CD14-positive monocyte (primary cell): ENCODE measurements around the gene PITPNB. TPM values are rescaled to one million over a fixed set of nuclear protein-coding genes. Genes with fewer than 3 reads are reported as not detected.

ENCODE experiments used
- DNase-seq, 3 donors: peaks; one replicate each; pipeline ENCODE4 v3.0.0-alpha.2; 2011 to 2022
- H2AFZ ChIP-seq: 2 replicates; pipeline ENCODE4 v1.6.0; 2012; ENCODE audit warnings: mild to moderate bottlenecking, low read depth, low read length, inconsistent platforms; ENCODE audit not compliant: insufficient read depth, poor library complexity, severe bottlenecking
- H3K27ac ChIP-seq, 2 donors: 1 replicate in 1 of 2; 2 replicates in 1 of 2; pipeline ENCODE4 v1.5.1; 2012 to 2013; ENCODE audit warnings: low read length in 2 of 2, control low read depth in 1 of 2, inconsistent platforms in 1 of 2, low read depth in 1 of 2, mild to moderate bottlenecking in 1 of 2
- H3K27me3 ChIP-seq, 2 donors: one replicate each; pipeline versions ENCODE4 v1.6.0 to v1.6.1; 2011 to 2013; ENCODE audit warnings: low read length in 2 of 2; ENCODE audit not compliant: control insufficient read depth in 2 of 2, insufficient read depth in 2 of 2
- H3K36me3 ChIP-seq, 2 donors: replicated peaks in 1 of 2; 1 replicate in 1 of 2; 2 replicates in 1 of 2; pipeline versions ENCODE4 v1.5.1 to v1.6.1; 2012 to 2013; ENCODE audit warnings: low read length in 2 of 2, control low read depth in 1 of 2, inconsistent platforms in 1 of 2, mild to moderate bottlenecking in 1 of 2; ENCODE audit not compliant: insufficient read depth in 2 of 2, control insufficient read depth in 1 of 2
- H3K4me1 ChIP-seq, 2 donors: 1 replicate in 1 of 2; 2 replicates in 1 of 2; pipeline versions ENCODE4 v1.5.1 to v1.6.1; 2012 to 2013; ENCODE audit warnings: low read length in 2 of 2, control low read depth in 1 of 2, inconsistent platforms in 1 of 2, mild to moderate bottlenecking in 1 of 2, moderate library complexity in 1 of 2; ENCODE audit not compliant: insufficient read depth in 2 of 2, control insufficient read depth in 1 of 2
- H3K4me2 ChIP-seq: replicated peaks from 2 replicates; pipeline ENCODE3; 2012; ENCODE audit warnings: low read length, moderate library complexity, mild to moderate bottlenecking; ENCODE audit not compliant: poor library complexity, severe bottlenecking; ENCODE audit errors: extremely low read depth
- H3K4me3 ChIP-seq, 3 experiments: fragments of 200-600 bp in 1 of 3; sonication (generic) in 1 of 3; replicated peaks in 1 of 3; 1 replicate in 2 of 3; 2 replicates in 1 of 3; pipeline ENCODE4 v1.5.1; 2011 to 2013; ENCODE audit warnings: low read length in 3 of 3, mild to moderate bottlenecking in 3 of 3, control low read depth in 2 of 3, low read depth in 2 of 3, inconsistent platforms in 1 of 3, moderate library complexity in 1 of 3
- H3K79me2 ChIP-seq: 2 replicates; pipeline ENCODE4 v1.6.0; 2012; ENCODE audit warnings: mild to moderate bottlenecking, control low read depth, inconsistent platforms, low read length, moderate library complexity; ENCODE audit not compliant: insufficient read depth
- H3K9ac ChIP-seq: 2 replicates; pipeline ENCODE4 v1.6.0; 2017; ENCODE audit warnings: low read length, mild to moderate bottlenecking; ENCODE audit not compliant: insufficient read depth, poor library complexity, severe bottlenecking
- H3K9me3 ChIP-seq, 2 donors: replicated peaks in 1 of 2; 1 replicate in 1 of 2; 2 replicates in 1 of 2; pipeline versions ENCODE4 v1.5.1 to v1.6.1; 2012 to 2013; ENCODE audit warnings: low read length in 2 of 2, control low read depth in 1 of 2; ENCODE audit not compliant: control insufficient read depth in 1 of 2, insufficient read depth in 1 of 2
- H4K20me1 ChIP-seq: 2 replicates; pipeline ENCODE4 v1.6.0; 2012; ENCODE audit warnings: mild to moderate bottlenecking, low read length, control low read depth, moderate library complexity; ENCODE audit not compliant: insufficient read depth
- H3K27ac Mint-ChIP-seq, 7 donors: one replicate each; pipeline ENCODE4 v1.8.0; 2020; ENCODE audit warnings: mild to moderate bottlenecking in 7 of 7, mixed read lengths in 7 of 7, moderate library complexity in 6 of 7, inconsistent platforms in 2 of 7
- H3K27me3 Mint-ChIP-seq, 3 donors: one replicate each; pipeline ENCODE4 v1.8.0; 2021 to 2022; ENCODE audit warnings: low read depth in 3 of 3, mild to moderate bottlenecking in 3 of 3, mixed read lengths in 3 of 3, moderate library complexity in 3 of 3, inconsistent platforms in 1 of 3
- H3K36me3 Mint-ChIP-seq, 2 donors: one replicate each; pipeline ENCODE4 v1.8.0; 2020; ENCODE audit warnings: mixed read lengths in 2 of 2, inconsistent platforms in 1 of 2, mild to moderate bottlenecking in 1 of 2
- H3K4me1 Mint-ChIP-seq: one replicate; pipeline ENCODE4 v1.8.0; 2020; ENCODE audit warnings: mild to moderate bottlenecking, mixed read lengths
- H3K4me3 Mint-ChIP-seq, 2 donors: one replicate each; pipeline ENCODE4 v1.8.0; 2020; ENCODE audit warnings: mild to moderate bottlenecking in 2 of 2, mixed read lengths in 2 of 2, moderate library complexity in 1 of 2
- H3K9me3 Mint-ChIP-seq, 7 donors: one replicate each; pipeline ENCODE4 v1.8.0; 2020 to 2022; ENCODE audit warnings: mixed read lengths in 7 of 7, mild to moderate bottlenecking in 6 of 7, moderate library complexity in 6 of 7, inconsistent platforms in 2 of 7
- WGBS: methylation state at CpG from one replicate; pipeline ENCODE4 v1.1.5; 2013; ENCODE audit warnings: missing lambda C conversion rate; ENCODE audit not compliant: insufficient coverage; 5-methylcytosine and 5-hydroxymethylcytosine counted together
- intact Hi-C, 2 donors: fragments of 100-400 bp; cut with micrococcal nuclease; formaldehyde crosslinking; loops; one replicate each; pipeline versions ENCODE4 v1.15.0 to v1.15.1; 2023
- polyA plus RNA-seq, 3 donors: library from polyadenylated mRNA; depleted of rRNA in 1 of 3; unstranded in 2 of 3; stranded (reverse) in 1 of 3; fragments of 300-500 nt in 2 of 3; fragments of >200 nt in 1 of 3; fragmentation: Illumina TruSeq in 2 of 3; gene quantifications; 1 replicate in 2 of 3; 2 replicates in 1 of 3; pipeline ENCODE4 v1.2.3, GENCODE V29; 2012 to 2021
- TF ChIP-seq, protein P1 (sequence below): fragments of 200-600 bp; IDR thresholded peaks from one replicate; pipeline ENCODE4 v1.8.0; 2022; ENCODE audit warnings: antibody characterized with exemption, mild to moderate bottlenecking

Gene PITPNB
- polyA plus RNA-seq, 3 donors, result 19.2 to 29.1 (median 25.2) TPM

DNA sequence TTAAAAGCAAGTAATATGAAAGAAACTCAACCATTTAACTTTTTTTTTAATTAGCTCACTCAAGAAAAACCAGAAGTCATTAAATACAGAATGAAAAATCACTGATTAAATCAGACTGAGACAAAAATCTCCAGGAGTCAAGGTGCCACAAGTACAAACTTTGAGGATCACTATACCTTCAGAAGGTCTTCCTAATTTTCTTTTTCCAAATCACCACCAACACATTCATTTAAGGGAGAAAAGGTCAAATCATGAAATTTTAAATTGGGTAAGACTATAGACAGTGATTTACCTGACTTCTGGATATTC lies 32.3 kb downstream of the PITPNB start:
- peaks cover 64 to 71% of the 10 kb centered on the region in 2 donors for H3K36me3 Mint-ChIP-seq
- Histone ChIP-seq H3K9ac (no peak overlapping the region), H3K27ac (no peak overlapping the region), H3K4me2 (no peak overlapping the region), H3K79me2 (no peaks in the 10 kb centered on the region), H4K20me1 (no peaks in the 10 kb centered on the region), H3K4me3 (no peak overlapping the region), H3K9me3 (no peaks in the 10 kb centered on the region), H3K27me3 (no peaks in the 10 kb centered on the region), H3K36me3 (peaks cover 59 to 96% of the 10 kb centered on the region in 2 donors), H2AFZ (no peak overlapping the region), H3K4me1 (no peaks in the 10 kb centered on the region)
- TF ChIP-seq, protein P1, sequence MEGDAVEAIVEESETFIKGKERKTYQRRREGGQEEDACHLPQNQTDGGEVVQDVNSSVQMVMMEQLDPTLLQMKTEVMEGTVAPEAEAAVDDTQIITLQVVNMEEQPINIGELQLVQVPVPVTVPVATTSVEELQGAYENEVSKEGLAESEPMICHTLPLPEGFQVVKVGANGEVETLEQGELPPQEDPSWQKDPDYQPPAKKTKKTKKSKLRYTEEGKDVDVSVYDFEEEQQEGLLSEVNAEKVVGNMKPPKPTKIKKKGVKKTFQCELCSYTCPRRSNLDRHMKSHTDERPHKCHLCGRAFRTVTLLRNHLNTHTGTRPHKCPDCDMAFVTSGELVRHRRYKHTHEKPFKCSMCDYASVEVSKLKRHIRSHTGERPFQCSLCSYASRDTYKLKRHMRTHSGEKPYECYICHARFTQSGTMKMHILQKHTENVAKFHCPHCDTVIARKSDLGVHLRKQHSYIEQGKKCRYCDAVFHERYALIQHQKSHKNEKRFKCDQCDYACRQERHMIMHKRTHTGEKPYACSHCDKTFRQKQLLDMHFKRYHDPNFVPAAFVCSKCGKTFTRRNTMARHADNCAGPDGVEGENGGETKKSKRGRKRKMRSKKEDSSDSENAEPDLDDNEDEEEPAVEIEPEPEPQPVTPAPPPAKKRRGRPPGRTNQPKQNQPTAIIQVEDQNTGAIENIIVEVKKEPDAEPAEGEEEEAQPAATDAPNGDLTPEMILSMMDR, result peak; percentile 21
- no peaks in the 10 kb centered on the region for H3K9me3 Mint-ChIP-seq
- no peak for DNase-seq
- H3K4me1 Mint-ChIP-seq, result no peaks in the 10 kb centered on the region
- H3K27ac Mint-ChIP-seq, result no peak overlapping the region
- no peaks in the 10 kb centered on the region for H3K27me3 Mint-ChIP-seq
- H3K4me3 Mint-ChIP-seq, result no peak overlapping the region
- intact Hi-C loops, result loop anchor here in 1 of 2 donors (2.0 to 10.0 kb wide), 2 partner anchors 122 to 708 kb away; no protein-coding TSS in a partner anchor

- Mint-ChIP-seq H3K36me3 (peaks cover 58 to 65% of the 10 kb centered on the region in 2 donors), H3K27ac (peak overlapping the region in 1 of 7 donors; percentile 15), H3K9me3 (no peaks in the 10 kb centered on the region), H3K4me3 (no peak overlapping the region), H3K4me1 (no peaks in the 10 kb centered on the region), H3K27me3 (no peaks in the 10 kb centered on the region)
- H4K20me1 ChIP-seq, result no peaks in the 10 kb centered on the region
- peak in 2 of 3 donors; percentile 27 to 46 for DNase-seq
- peaks cover 54 to 94% of the 10 kb centered on the region in 2 donors for H3K36me3 ChIP-seq
- H3K4me2 ChIP-seq, result no peak overlapping the region
- no peaks in the 10 kb centered on the region for H3K4me1 ChIP-seq
- H3K9ac ChIP-seq, result no peak overlapping the region
- intact Hi-C loops, result loop anchor here (2.0 to 10.0 kb wide), 2 partner anchors 123 to 709 kb away; no protein-coding TSS in a partner anchor
- H3K27ac ChIP-seq, result no peak overlapping the region
- H3K9me3 ChIP-seq, result no peaks in the 10 kb centered on the region
- H3K27me3 ChIP-seq, result no peaks in the 10 kb centered on the region
- no CpG with 5 or more reads among the region's 3 CpGs for WGBS
- H2AFZ ChIP-seq, result no peak overlapping the region
- TF ChIP-seq, protein P1, result peak; percentile 79
- no peaks in the 10 kb centered on the region for H3K79me2 ChIP-seq
- H3K4me3 ChIP-seq, result no peak overlapping the region
Observed at GRCh38 chr22:27885977-27886842, 32.8 kb downstream of the PITPNB start.
